A549 (cell line): ENCODE results near the gene RORB. TPM values are rescaled to one million over a fixed set of nuclear protein-coding genes. Genes with fewer than 3 reads are reported as not detected.

Source experiments
- ATAC-seq, 2 experiments: fragments of 200-7000 bp in 1 of 2; fragments of >200 bp in 1 of 2; cut with Nextera tagmentation in 1 of 2; cut with Tn5 transposase in 1 of 2; 3 replicates each; pipeline versions ENCODE4 v1.8.0 to v1.9.1; 2018 to 2020; ENCODE audit warnings: mild to moderate bottlenecking in 1 of 2, moderate library complexity in 1 of 2
- CTCF ChIA-PET: fragments of 300-600 bp; sonication (Branson Sonifier 250); formaldehyde crosslinking; extraction: SDS; loops from one replicate; lab custom pipeline; 2021; ENCODE audit warnings: antibody characterized with exemption, inconsistent platforms; lab: Yijun Ruan, JAX
- POLR2A ChIA-PET: fragments of 350-600 bp; formaldehyde crosslinking; extraction: SDS; loops from one replicate; lab custom pipeline; 2021; ENCODE audit warnings: antibody characterized with exemption, inconsistent platforms; lab: Yijun Ruan, JAX
- DNase-seq, 2 experiments: peaks; one replicate each; pipeline versions ENCODE4 v3.0.0 to v3.0.0-alpha.2; 2011 to 2016; ENCODE audit warnings: low read depth in 1 of 2, low spot score in 1 of 2
- FAIRE-seq: peaks from 2 replicates; lab custom pipeline; 2011; peaks lifted over from hg19 to GRCh38; lab: Jason Lieb, UNC
- H3K27ac ChIP-seq, 2 experiments: fragments of >200 bp; sonication (Bioruptor Twin); formaldehyde crosslinking; 3 replicates each; pipeline ENCODE4 v1.5.1; 2016 to 2017
- H3K4me1 ChIP-seq: fragments of >200 bp; sonication (Bioruptor Twin); formaldehyde crosslinking; 3 replicates; pipeline ENCODE4 v1.6.1; 2016
- H3K4me2 ChIP-seq: fragments of >200 bp; sonication (Bioruptor Twin); formaldehyde crosslinking; 3 replicates; pipeline ENCODE4 v1.6.1; 2016
- H3K4me3 ChIP-seq: fragments of >200 bp; sonication (Bioruptor Twin); formaldehyde crosslinking; 3 replicates; pipeline ENCODE4 v1.5.1; 2016
- H3K9me3 ChIP-seq: fragments of >200 bp; sonication (Bioruptor Twin); formaldehyde crosslinking; 3 replicates; pipeline ENCODE4 v1.6.1; 2016
- CBX8 ChIP-seq: fragments of 200-600 bp; sonication (generic); IDR thresholded peaks from 2 replicates; pipeline ENCODE4 v1.6.1; 2016
- ESRRA ChIP-seq: fragments of 150-350 bp; IDR thresholded peaks from 2 replicates; pipeline ENCODE4 v1.6.1; 2014; ENCODE audit warnings: mild to moderate bottlenecking, low read length, borderline replicate concordance
- HDAC2 ChIP-seq: fragments of 200-600 bp; sonication (generic); IDR thresholded peaks from 2 replicates; pipeline ENCODE4 v1.6.1; 2016
- HEYL ChIP-seq: fragments of 250-450 bp; sonication (Bioruptor Pico); IDR thresholded peaks from 2 replicates; pipeline ENCODE4 v1.8.0; 2021; ENCODE audit warnings: mild to moderate bottlenecking, moderate library complexity
- JUN ChIP-seq, 2 experiments: fragments of >200 bp; sonication (Bioruptor Twin); formaldehyde crosslinking; IDR thresholded peaks; 2 replicates in 1 of 2; 3 replicates in 1 of 2; pipeline ENCODE4 v1.6.1; 2016 to 2017
- JUNB ChIP-seq: fragments of >200 bp; sonication (Bioruptor Twin); formaldehyde crosslinking; IDR thresholded peaks from 2 replicates; pipeline ENCODE4 v1.6.1; 2016
- NFE2L2 ChIP-seq: fragments of 150-350 bp; conservative IDR thresholded peaks from 2 replicates; pipeline ENCODE4 v1.6.1; 2014; ENCODE audit warnings: low read length
- RARB ChIP-seq: fragments of 250-450 bp; sonication (Bioruptor Pico); IDR thresholded peaks from 2 replicates; pipeline ENCODE4 v1.8.0; 2021; ENCODE audit warnings: mild to moderate bottlenecking, moderate library complexity
- RCOR1 ChIP-seq: fragments of 150-350 bp; IDR thresholded peaks from 2 replicates; pipeline ENCODE4 v1.6.1; 2014; ENCODE audit warnings: antibody characterized with exemption, low read length, low read depth
- RFX5 ChIP-seq: fragments of 450-650 bp; IDR thresholded peaks from 2 replicates; pipeline ENCODE4 v1.7.1; 2014; ENCODE audit warnings: antibody characterized with exemption, mild to moderate bottlenecking, moderate library complexity
- SREBF2 ChIP-seq: fragments of 450-650 bp; IDR thresholded peaks from 2 replicates; pipeline ENCODE4 v1.6.1; 2014; ENCODE audit warnings: mild to moderate bottlenecking, moderate library complexity
- TFCP2L1 ChIP-seq: fragments of 250-450 bp; sonication (Bioruptor Pico); IDR thresholded peaks from 2 replicates; pipeline ENCODE4 v1.5.0; 2021; ENCODE audit warnings: mild to moderate bottlenecking
- TP53 ChIP-seq: fragments of 250-450 bp; sonication (Bioruptor Pico); IDR thresholded peaks from 2 replicates; pipeline ENCODE4 v1.5.0; 2021; ENCODE audit warnings: mild to moderate bottlenecking, moderate library complexity
- ZFP36 ChIP-seq: fragments of 450-650 bp; IDR thresholded peaks from 2 replicates; pipeline ENCODE4 v1.6.1; 2014; ENCODE audit warnings: borderline replicate concordance; ENCODE audit not compliant: partially characterized antibody
- WGBS: methylation state at CpG from one replicate; pipeline ENCODE4 v1.1.6; 2017; ENCODE audit errors: missing lambda C conversion rate; 5-methylcytosine and 5-hydroxymethylcytosine counted together
- polyA plus RNA-seq, 4 experiments: library from polyadenylated mRNA; depleted of rRNA in 3 of 4; stranded (reverse); fragments of >200 nt; fragmentation: RNase III in 1 of 4; extraction: RNeasy Plus Mini Kit Qiagen cat#74134 plus additional on column Dnase treatment in 1 of 4; gene quantifications; 2 replicates in 3 of 4; 3 replicates in 1 of 4; pipeline ENCODE4 v1.2.3, GENCODE V29; 2011 to 2017
- TF ChIP-seq, protein P1 (sequence below): fragments of 450-650 bp; IDR thresholded peaks from 2 replicates; pipeline ENCODE4 v1.6.1; 2014; ENCODE audit warnings: antibody characterized with exemption
- TF ChIP-seq, protein P2 (sequence below): fragments of 250-450 bp; sonication (Bioruptor Pico); IDR thresholded peaks from 2 replicates; pipeline ENCODE4 v1.5.0; 2020; ENCODE audit warnings: low read depth, mild to moderate bottlenecking, moderate library complexity
- TF ChIP-seq, protein P3 (sequence below): IDR thresholded peaks from 2 replicates; pipeline ENCODE4 v1.6.1; 2012
- TF ChIP-seq, protein P4 (sequence below): fragments of 200-600 bp; sonication (generic); IDR thresholded peaks from 2 replicates; pipeline ENCODE4 v1.6.1; 2016; ENCODE audit warnings: antibody characterized with exemption, mild to moderate bottlenecking, moderate library complexity

Gene RORB
- polyA plus RNA-seq, 2 of the 4 experiments (the other 2 are of a cell fraction), result not detected

DNA sequence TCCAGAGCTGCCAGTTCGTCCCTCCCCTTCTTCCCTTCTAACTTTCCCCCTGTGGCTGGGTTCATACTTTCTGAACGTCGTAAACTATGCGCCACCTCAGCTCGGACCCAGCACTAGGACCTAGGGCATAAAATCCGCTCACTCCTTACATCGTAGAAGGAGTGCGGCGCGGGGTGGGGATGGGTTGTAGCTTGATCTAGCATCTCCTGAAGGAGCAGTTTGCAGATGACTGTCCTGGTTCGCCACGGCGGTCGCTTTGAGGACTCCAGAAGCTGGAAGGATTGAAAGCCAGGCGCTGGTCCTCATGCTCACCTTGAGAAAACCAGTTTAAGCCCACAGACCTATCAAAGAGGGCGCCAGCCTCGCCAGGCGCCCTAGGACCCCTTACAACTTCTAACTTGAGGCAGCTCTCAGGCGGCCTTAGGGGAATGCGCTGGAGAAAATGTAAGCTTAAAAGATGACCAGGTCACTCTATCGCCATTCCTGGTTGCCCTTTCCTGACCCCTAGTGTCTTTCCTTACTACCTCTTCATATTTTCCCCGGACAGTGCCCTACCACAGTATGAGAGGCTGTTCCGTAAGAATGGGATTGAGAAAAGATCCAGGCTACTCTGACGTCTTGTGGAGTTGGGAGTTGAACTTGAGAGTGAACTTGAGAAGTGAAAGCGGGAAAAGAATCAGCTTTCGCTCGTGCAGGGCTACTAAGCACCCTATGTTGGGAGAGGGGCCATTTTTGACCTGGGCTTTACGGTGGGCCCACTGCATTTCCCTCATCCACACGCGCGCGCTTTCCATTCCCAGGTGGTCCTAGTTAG, 2.8 kb downstream of the RORB start:
- Histone ChIP-seq H3K9me3 (no peaks in the 10 kb centered on the region), H3K4me1 (peaks cover 10% of the 10 kb centered on the region; the same call in 2 of the 3 replicates), H3K4me2 (no peak overlapping the region; the same call in 2 of the 3 replicates), H3K27ac (no peak overlapping the region), H3K4me3 (no peak overlapping the region)
- POLR2A ChIA-PET, result no interaction called here
- CTCF ChIA-PET, result interaction anchor here (0.9 to 1.2 kb wide), 2 partner anchors 1259 to 1299 kb away, joined by 3 to 5 read pairs; no protein-coding TSS in a partner anchor
- TF ChIP-seq ESRRA, result no peak
- TF ChIP-seq TFCP2L1 (CRISPR knock-in tag), result no peak
- 50% methylated on average over 32 of the region's 32 CpGs for WGBS
- ATAC-seq (no peak), DNase-seq (no peak), FAIRE-seq (no peak)

DNA sequence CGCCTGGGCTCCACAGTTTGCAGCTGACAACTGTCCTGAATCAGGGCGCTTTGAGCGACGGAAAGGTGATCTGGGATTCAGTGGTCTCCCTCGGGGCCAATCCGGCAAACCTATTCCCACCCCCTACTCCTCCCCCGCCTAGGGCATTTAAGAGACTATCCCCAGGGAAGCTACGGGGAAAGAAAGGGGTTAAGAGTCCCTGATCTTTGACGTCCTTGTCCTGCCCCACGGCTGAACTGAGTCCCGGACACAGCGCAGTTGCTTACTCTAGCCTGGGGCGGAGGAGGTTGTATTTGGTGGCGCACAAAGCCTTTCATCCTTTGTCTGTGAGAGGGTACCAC, 3.4 kb downstream of the RORB start:
- H3K4me2 ChIP-seq, result no peak overlapping the region
- H3K27ac ChIP-seq, result no peak overlapping the region
- ChIA-PET CTCF (no interaction called here), POLR2A (no interaction called here)
- H3K4me1 ChIP-seq, result peaks cover 10% of the 10 kb centered on the region; the same call in 2 of the 3 replicates
- no peak for DNase-seq
- no peak for FAIRE-seq
- no peaks in the 10 kb centered on the region for H3K9me3 ChIP-seq
- no peak overlapping the region for H3K4me3 ChIP-seq
- TF ChIP-seq, protein P1, sequence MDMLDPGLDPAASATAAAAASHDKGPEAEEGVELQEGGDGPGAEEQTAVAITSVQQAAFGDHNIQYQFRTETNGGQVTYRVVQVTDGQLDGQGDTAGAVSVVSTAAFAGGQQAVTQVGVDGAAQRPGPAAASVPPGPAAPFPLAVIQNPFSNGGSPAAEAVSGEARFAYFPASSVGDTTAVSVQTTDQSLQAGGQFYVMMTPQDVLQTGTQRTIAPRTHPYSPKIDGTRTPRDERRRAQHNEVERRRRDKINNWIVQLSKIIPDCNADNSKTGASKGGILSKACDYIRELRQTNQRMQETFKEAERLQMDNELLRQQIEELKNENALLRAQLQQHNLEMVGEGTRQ, result no peak
- TF ChIP-seq ZFP36, result no peak
- TF ChIP-seq SREBF2, result no peak
- no peak for TF ChIP-seq JUN (IDR thresholded peaks at IDR 0.05)
- TF ChIP-seq HEYL, result no peak
- no peak for TF ChIP-seq RARB (CRISPR knock-in tag)
- no peak for TF ChIP-seq TP53 (CRISPR knock-in tag)
- no peak for TF ChIP-seq JUNB
- TF ChIP-seq TFCP2L1 (CRISPR knock-in tag), result no peak
- no peak for TF ChIP-seq HDAC2
- no peak for TF ChIP-seq NFE2L2
- TF ChIP-seq, protein P2, sequence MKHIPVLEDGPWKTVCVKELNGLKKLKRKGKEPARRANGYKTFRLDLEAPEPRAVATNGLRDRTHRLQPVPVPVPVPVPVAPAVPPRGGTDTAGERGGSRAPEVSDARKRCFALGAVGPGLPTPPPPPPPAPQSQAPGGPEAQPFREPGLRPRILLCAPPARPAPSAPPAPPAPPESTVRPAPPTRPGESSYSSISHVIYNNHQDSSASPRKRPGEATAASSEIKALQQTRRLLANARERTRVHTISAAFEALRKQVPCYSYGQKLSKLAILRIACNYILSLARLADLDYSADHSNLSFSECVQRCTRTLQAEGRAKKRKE (CRISPR knock-in tag), result no peak
- no peak for TF ChIP-seq RFX5
- TF ChIP-seq, protein P3, sequence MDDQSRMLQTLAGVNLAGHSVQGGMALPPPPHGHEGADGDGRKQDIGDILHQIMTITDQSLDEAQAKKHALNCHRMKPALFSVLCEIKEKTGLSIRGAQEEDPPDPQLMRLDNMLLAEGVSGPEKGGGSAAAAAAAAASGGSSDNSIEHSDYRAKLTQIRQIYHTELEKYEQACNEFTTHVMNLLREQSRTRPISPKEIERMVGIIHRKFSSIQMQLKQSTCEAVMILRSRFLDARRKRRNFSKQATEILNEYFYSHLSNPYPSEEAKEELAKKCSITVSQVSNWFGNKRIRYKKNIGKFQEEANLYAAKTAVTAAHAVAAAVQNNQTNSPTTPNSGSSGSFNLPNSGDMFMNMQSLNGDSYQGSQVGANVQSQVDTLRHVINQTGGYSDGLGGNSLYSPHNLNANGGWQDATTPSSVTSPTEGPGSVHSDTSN, result no peak
- TF ChIP-seq, protein P4, sequence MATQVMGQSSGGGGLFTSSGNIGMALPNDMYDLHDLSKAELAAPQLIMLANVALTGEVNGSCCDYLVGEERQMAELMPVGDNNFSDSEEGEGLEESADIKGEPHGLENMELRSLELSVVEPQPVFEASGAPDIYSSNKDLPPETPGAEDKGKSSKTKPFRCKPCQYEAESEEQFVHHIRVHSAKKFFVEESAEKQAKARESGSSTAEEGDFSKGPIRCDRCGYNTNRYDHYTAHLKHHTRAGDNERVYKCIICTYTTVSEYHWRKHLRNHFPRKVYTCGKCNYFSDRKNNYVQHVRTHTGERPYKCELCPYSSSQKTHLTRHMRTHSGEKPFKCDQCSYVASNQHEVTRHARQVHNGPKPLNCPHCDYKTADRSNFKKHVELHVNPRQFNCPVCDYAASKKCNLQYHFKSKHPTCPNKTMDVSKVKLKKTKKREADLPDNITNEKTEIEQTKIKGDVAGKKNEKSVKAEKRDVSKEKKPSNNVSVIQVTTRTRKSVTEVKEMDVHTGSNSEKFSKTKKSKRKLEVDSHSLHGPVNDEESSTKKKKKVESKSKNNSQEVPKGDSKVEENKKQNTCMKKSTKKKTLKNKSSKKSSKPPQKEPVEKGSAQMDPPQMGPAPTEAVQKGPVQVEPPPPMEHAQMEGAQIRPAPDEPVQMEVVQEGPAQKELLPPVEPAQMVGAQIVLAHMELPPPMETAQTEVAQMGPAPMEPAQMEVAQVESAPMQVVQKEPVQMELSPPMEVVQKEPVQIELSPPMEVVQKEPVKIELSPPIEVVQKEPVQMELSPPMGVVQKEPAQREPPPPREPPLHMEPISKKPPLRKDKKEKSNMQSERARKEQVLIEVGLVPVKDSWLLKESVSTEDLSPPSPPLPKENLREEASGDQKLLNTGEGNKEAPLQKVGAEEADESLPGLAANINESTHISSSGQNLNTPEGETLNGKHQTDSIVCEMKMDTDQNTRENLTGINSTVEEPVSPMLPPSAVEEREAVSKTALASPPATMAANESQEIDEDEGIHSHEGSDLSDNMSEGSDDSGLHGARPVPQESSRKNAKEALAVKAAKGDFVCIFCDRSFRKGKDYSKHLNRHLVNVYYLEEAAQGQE, result no peak
- TF ChIP-seq RCOR1, result no peak
- no peak for TF ChIP-seq CBX8
- WGBS, result 82% methylated on average over 12 of the region's 14 CpGs
- no peak for ATAC-seq
